Mammary epithelial cell (primary cell): ENCODE results near the gene PLCG2.

Source experiments
- EZH2 ChIP-seq: IDR thresholded peaks from 2 replicates; pipeline ENCODE4 v1.6.1; 2012; ENCODE audit warnings: low read length, inconsistent platforms, borderline replicate concordance
- TF ChIP-seq, protein P1 (sequence below), 2 donors: IDR thresholded peaks in 1 of 2; conservative IDR thresholded peaks in 1 of 2; 2 replicates each; pipeline ENCODE4 v1.5.1; 2011 to 2012; ENCODE audit warnings: inconsistent platforms in 2 of 2, low read length in 2 of 2, mild to moderate bottlenecking in 2 of 2, control low read depth in 1 of 2, low read depth in 1 of 2; ENCODE audit not compliant: insufficient read depth in 1 of 2; ENCODE audit errors: extremely low read depth in 1 of 2

DNA sequence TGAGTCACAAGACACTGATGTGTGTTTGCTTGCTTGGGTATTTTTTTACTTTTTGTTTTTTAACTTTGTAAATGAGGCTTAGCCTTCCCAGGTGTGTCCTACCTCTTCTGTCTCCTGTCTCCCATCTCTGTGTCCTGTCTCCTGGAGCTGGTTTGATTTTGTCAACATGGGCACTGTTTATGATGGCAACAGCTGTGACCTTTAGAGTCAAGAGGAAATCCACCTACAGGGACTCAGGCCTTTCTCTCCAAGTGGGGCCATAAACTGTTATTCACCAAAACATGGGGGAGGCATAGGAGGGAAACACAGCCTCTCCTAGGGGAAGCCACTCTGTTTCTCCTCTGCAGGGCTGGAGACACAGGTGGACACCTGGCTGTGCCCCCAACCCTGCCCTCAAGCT lies 13.1 kb upstream of the PLCG2 start:
- TF ChIP-seq, protein P1, sequence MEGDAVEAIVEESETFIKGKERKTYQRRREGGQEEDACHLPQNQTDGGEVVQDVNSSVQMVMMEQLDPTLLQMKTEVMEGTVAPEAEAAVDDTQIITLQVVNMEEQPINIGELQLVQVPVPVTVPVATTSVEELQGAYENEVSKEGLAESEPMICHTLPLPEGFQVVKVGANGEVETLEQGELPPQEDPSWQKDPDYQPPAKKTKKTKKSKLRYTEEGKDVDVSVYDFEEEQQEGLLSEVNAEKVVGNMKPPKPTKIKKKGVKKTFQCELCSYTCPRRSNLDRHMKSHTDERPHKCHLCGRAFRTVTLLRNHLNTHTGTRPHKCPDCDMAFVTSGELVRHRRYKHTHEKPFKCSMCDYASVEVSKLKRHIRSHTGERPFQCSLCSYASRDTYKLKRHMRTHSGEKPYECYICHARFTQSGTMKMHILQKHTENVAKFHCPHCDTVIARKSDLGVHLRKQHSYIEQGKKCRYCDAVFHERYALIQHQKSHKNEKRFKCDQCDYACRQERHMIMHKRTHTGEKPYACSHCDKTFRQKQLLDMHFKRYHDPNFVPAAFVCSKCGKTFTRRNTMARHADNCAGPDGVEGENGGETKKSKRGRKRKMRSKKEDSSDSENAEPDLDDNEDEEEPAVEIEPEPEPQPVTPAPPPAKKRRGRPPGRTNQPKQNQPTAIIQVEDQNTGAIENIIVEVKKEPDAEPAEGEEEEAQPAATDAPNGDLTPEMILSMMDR (conservative IDR thresholded peaks at IDR 0.05 in 1 of 2, IDR thresholded peaks at IDR 0.05 in 1 of 2; ENCODE audit: extremely low read depth in 1 of 2, insufficient read depth in 1 of 2, low read depth in 1 of 2, low read length in 2 of 2) = no peak
- TF ChIP-seq EZH2 = no peak
